ENCODE measurements around the gene WT1. TPM values are rescaled to one million over a fixed set of nuclear protein-coding genes. Genes with fewer than 3 reads are reported as not detected.

The WT1 gene
- polyA plus RNA-seq, 1 donor from 2014 or later = not detected

- H3K9me2 ChIP-seq (ENCODE audit: insufficient read depth, low read length) = no peaks in the 10 kb centered on the region
- H3K4me2 ChIP-seq (ENCODE audit: low read length) = no peak overlapping the region
- no peaks in the 10 kb centered on the region for H3K9me3 ChIP-seq (ENCODE audit: low read length)
- no peaks in the 10 kb centered on the region for H3F3A ChIP-seq (ENCODE audit: insufficient read depth, low read length, poor library complexity, severe bottlenecking)
- no peak overlapping the region for H3K9ac ChIP-seq (ENCODE audit: low read length)
- TF ChIP-seq TAF1 (IDR thresholded peaks at IDR 0.05; ENCODE audit: low read depth) (no peak), EP300 (conservative IDR thresholded peaks at IDR 0.05; ENCODE audit: poor library complexity, severe bottlenecking) (no peak), RAD21 (conservative IDR thresholded peaks at IDR 0.05) (no peak), POLR2AphosphoS5 (IDR thresholded peaks at IDR 0.05) (no peak), MXI1 (conservative IDR thresholded peaks at IDR 0.05; ENCODE audit: poor library complexity, severe bottlenecking) (no peak), SMC3 (conservative IDR thresholded peaks at IDR 0.05; ENCODE audit: poor library complexity) (no peak), CTCF (IDR thresholded peaks at IDR 0.05; ENCODE audit: poor library complexity, severe bottlenecking) (no peak), EZH2 (IDR thresholded peaks at IDR 0.05; ENCODE audit: borderline replicate concordance, insufficient read depth, low read length, poor library complexity, severe bottlenecking) (no peak)
- TF ChIP-seq, protein P1, sequence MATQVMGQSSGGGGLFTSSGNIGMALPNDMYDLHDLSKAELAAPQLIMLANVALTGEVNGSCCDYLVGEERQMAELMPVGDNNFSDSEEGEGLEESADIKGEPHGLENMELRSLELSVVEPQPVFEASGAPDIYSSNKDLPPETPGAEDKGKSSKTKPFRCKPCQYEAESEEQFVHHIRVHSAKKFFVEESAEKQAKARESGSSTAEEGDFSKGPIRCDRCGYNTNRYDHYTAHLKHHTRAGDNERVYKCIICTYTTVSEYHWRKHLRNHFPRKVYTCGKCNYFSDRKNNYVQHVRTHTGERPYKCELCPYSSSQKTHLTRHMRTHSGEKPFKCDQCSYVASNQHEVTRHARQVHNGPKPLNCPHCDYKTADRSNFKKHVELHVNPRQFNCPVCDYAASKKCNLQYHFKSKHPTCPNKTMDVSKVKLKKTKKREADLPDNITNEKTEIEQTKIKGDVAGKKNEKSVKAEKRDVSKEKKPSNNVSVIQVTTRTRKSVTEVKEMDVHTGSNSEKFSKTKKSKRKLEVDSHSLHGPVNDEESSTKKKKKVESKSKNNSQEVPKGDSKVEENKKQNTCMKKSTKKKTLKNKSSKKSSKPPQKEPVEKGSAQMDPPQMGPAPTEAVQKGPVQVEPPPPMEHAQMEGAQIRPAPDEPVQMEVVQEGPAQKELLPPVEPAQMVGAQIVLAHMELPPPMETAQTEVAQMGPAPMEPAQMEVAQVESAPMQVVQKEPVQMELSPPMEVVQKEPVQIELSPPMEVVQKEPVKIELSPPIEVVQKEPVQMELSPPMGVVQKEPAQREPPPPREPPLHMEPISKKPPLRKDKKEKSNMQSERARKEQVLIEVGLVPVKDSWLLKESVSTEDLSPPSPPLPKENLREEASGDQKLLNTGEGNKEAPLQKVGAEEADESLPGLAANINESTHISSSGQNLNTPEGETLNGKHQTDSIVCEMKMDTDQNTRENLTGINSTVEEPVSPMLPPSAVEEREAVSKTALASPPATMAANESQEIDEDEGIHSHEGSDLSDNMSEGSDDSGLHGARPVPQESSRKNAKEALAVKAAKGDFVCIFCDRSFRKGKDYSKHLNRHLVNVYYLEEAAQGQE (IDR thresholded peaks at IDR 0.05; ENCODE audit: borderline replicate concordance) = no peak
- H2AFZ ChIP-seq (ENCODE audit: low read depth, low read length) = no peak overlapping the region
- H3K79me2 ChIP-seq (replicated peaks; ENCODE audit: insufficient read depth, low read length) = no peaks in the 10 kb centered on the region
- H3K4me3 ChIP-seq (ENCODE audit: low read length) = no peak overlapping the region
- no peaks in the 10 kb centered on the region for H3K36me3 ChIP-seq (ENCODE audit: insufficient read depth, low read length)
- H4K20me1 ChIP-seq (ENCODE audit: insufficient read depth) = no peaks in the 10 kb centered on the region
- no peaks in the 10 kb centered on the region for H3K27me3 ChIP-seq (ENCODE audit: insufficient read depth, low read depth, low read length)
- no peak overlapping the region for H3K27ac ChIP-seq (ENCODE audit: low read length)
These were observed 31.1 kb upstream of the WT1 start for GRCh38 chr11:32466279-32466915.

DNA sequence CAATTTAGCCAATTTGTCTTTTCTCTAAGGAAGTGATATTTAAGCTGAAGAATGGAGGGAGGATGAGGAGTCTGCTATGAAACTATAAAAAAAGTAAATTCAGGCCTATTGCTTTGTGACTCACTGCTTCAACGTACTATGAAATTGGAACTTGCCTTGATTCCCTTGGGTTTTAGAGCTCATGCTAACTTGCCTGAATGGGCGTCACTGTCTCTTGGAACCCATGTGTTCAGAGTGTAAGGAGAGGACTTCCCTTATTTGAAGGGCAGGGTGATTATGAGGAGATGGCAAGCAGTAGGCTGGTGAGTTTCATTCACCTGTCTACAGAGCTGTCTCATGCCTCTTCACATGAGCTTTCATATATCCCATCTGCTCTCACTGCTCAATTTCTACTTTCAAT is 28.7 kb upstream of the WT1 start:
- H3K27me3 ChIP-seq (ENCODE audit: insufficient read depth, low read depth, low read length) = no peaks in the 10 kb centered on the region
- no peak overlapping the region for H3K4me2 ChIP-seq (ENCODE audit: low read length)
- no peaks in the 10 kb centered on the region for H4K20me1 ChIP-seq (ENCODE audit: insufficient read depth)
- H3K27ac ChIP-seq (ENCODE audit: low read length) = no peak overlapping the region
- no peak overlapping the region for H3K9ac ChIP-seq (ENCODE audit: low read length)
- no peaks in the 10 kb centered on the region for H3K79me2 ChIP-seq (replicated peaks; ENCODE audit: insufficient read depth, low read length)
- H3K9me2 ChIP-seq (ENCODE audit: insufficient read depth, low read length) = no peaks in the 10 kb centered on the region
- no peak overlapping the region for H3K4me3 ChIP-seq (ENCODE audit: low read length)
- no peaks in the 10 kb centered on the region for H3F3A ChIP-seq (ENCODE audit: insufficient read depth, low read length, poor library complexity, severe bottlenecking)
- no peaks in the 10 kb centered on the region for H3K36me3 ChIP-seq (ENCODE audit: insufficient read depth, low read length)
- TF ChIP-seq TAF1 (IDR thresholded peaks at IDR 0.05; ENCODE audit: low read depth) (no peak), SMC3 (conservative IDR thresholded peaks at IDR 0.05; ENCODE audit: poor library complexity) (no peak), CTCF (IDR thresholded peaks at IDR 0.05; ENCODE audit: poor library complexity, severe bottlenecking) (no peak), MXI1 (conservative IDR thresholded peaks at IDR 0.05; ENCODE audit: poor library complexity, severe bottlenecking) (no peak), EP300 (conservative IDR thresholded peaks at IDR 0.05; ENCODE audit: poor library complexity, severe bottlenecking) (no peak), POLR2AphosphoS5 (IDR thresholded peaks at IDR 0.05) (no peak), RAD21 (conservative IDR thresholded peaks at IDR 0.05) (no peak), EZH2 (IDR thresholded peaks at IDR 0.05; ENCODE audit: borderline replicate concordance, insufficient read depth, low read length, poor library complexity, severe bottlenecking) (no peak)
- TF ChIP-seq, protein P1 (IDR thresholded peaks at IDR 0.05; ENCODE audit: borderline replicate concordance) = no peak
- no peak overlapping the region for H2AFZ ChIP-seq (ENCODE audit: low read depth, low read length)
- H3K9me3 ChIP-seq (ENCODE audit: low read length) = no peaks in the 10 kb centered on the region

All from neural cell (in vitro differentiated cells).